ENCODE data around the gene BIN1. TPM values are rescaled to one million over a fixed set of nuclear protein-coding genes. Genes with fewer than 3 reads are reported as not detected.

BIN1 gene
- total RNA-seq, 1 experiment from 2014 or later: 31.8 TPM

- TF ChIP-seq, protein P1, sequence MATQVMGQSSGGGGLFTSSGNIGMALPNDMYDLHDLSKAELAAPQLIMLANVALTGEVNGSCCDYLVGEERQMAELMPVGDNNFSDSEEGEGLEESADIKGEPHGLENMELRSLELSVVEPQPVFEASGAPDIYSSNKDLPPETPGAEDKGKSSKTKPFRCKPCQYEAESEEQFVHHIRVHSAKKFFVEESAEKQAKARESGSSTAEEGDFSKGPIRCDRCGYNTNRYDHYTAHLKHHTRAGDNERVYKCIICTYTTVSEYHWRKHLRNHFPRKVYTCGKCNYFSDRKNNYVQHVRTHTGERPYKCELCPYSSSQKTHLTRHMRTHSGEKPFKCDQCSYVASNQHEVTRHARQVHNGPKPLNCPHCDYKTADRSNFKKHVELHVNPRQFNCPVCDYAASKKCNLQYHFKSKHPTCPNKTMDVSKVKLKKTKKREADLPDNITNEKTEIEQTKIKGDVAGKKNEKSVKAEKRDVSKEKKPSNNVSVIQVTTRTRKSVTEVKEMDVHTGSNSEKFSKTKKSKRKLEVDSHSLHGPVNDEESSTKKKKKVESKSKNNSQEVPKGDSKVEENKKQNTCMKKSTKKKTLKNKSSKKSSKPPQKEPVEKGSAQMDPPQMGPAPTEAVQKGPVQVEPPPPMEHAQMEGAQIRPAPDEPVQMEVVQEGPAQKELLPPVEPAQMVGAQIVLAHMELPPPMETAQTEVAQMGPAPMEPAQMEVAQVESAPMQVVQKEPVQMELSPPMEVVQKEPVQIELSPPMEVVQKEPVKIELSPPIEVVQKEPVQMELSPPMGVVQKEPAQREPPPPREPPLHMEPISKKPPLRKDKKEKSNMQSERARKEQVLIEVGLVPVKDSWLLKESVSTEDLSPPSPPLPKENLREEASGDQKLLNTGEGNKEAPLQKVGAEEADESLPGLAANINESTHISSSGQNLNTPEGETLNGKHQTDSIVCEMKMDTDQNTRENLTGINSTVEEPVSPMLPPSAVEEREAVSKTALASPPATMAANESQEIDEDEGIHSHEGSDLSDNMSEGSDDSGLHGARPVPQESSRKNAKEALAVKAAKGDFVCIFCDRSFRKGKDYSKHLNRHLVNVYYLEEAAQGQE (IDR thresholded peaks at IDR 0.05; ENCODE audit: low read depth): no peak
- TF ChIP-seq EZH2phosphoT487 (IDR thresholded peaks at IDR 0.05; ENCODE audit: borderline replicate concordance) (no peak), SP1 (IDR thresholded peaks at IDR 0.05; ENCODE audit: low read depth) (no peak)
These were observed 8.9 kb downstream of the BIN1 start (continued) for GRCh38 chr2:127097841-127098651.

GRCh38 chr2:127097471-127097765 is 9.5 kb downstream of the BIN1 start:
- DNase-seq (ENCODE audit: low read depth, low spot score): no peak
- no peak overlapping the region for H3K27ac ChIP-seq (ENCODE audit: low read depth, low read length)
- no peak for ATAC-seq
- TF ChIP-seq SP1 (IDR thresholded peaks at IDR 0.05; ENCODE audit: low read depth) (no peak), SRF (IDR thresholded peaks at IDR 0.05; ENCODE audit: low read depth) (no peak), YY1 (IDR thresholded peaks at IDR 0.05; ENCODE audit: extremely low read depth, insufficient replicate concordance, low read depth, low read length) (no peak), ZFX (IDR thresholded peaks at IDR 0.05) (no peak), EZH2phosphoT487 (IDR thresholded peaks at IDR 0.05; ENCODE audit: borderline replicate concordance) (no peak), POLR2A (IDR thresholded peaks at IDR 0.05; ENCODE audit: borderline replicate concordance, extremely low read depth, insufficient read depth, insufficient read length) (no peak), SIN3A (IDR thresholded peaks at IDR 0.05; ENCODE audit: low read depth) (no peak), POLR2AphosphoS5 (IDR thresholded peaks at IDR 0.05; ENCODE audit: low read depth, low read length) (no peak), EGR1 (IDR thresholded peaks at IDR 0.05; ENCODE audit: low read depth) (no peak), JUND (IDR thresholded peaks at IDR 0.05) (no peak), FOSL1 (IDR thresholded peaks at IDR 0.05; ENCODE audit: low read depth) (no peak), RAD21 (IDR thresholded peaks at IDR 0.05; ENCODE audit: low read depth) (no peak), ELF1 (IDR thresholded peaks at IDR 0.05; ENCODE audit: borderline replicate concordance, low read depth) (no peak), CBX3 (IDR thresholded peaks at IDR 0.05; ENCODE audit: low read depth) (no peak), ZNF274 (IDR thresholded peaks at IDR 0.05; ENCODE audit: low read depth, low read length) (no peak), CEBPB (IDR thresholded peaks at IDR 0.05; ENCODE audit: low read depth) (no peak), EZH2 (IDR thresholded peaks at IDR 0.05) (no peak)
- TF ChIP-seq, protein P2, sequence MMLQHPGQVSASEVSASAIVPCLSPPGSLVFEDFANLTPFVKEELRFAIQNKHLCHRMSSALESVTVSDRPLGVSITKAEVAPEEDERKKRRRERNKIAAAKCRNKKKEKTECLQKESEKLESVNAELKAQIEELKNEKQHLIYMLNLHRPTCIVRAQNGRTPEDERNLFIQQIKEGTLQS (IDR thresholded peaks at IDR 0.05): no peak
- TF ChIP-seq, protein P3, sequence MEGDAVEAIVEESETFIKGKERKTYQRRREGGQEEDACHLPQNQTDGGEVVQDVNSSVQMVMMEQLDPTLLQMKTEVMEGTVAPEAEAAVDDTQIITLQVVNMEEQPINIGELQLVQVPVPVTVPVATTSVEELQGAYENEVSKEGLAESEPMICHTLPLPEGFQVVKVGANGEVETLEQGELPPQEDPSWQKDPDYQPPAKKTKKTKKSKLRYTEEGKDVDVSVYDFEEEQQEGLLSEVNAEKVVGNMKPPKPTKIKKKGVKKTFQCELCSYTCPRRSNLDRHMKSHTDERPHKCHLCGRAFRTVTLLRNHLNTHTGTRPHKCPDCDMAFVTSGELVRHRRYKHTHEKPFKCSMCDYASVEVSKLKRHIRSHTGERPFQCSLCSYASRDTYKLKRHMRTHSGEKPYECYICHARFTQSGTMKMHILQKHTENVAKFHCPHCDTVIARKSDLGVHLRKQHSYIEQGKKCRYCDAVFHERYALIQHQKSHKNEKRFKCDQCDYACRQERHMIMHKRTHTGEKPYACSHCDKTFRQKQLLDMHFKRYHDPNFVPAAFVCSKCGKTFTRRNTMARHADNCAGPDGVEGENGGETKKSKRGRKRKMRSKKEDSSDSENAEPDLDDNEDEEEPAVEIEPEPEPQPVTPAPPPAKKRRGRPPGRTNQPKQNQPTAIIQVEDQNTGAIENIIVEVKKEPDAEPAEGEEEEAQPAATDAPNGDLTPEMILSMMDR (IDR thresholded peaks at IDR 0.05 in 2 of 3, conservative IDR thresholded peaks at IDR 0.05 in 1 of 3; ENCODE audit: borderline replicate concordance in 1 of 3, insufficient read depth in 1 of 3, low read depth in 2 of 3, low read length in 2 of 3): no peak
- H3K36me3 ChIP-seq (ENCODE audit: control insufficient read depth in 1 of 2, insufficient read depth in 2 of 2, low read length in 2 of 2): no peaks in the 10 kb centered on the region
- no TSS peak for BruUV-seq (replicated peaks)
- ChIA-PET CTCF (no interaction called here), RAD21 (ENCODE audit: low non-redundant PET in 1 of 2, low total read pairs in 2 of 2, uncharacterized antibody in 2 of 2, unreplicated experiment in 2 of 2) (no interaction called here), POLR2A (no interaction called here)
- no peak overlapping the region for H3K4me3 ChIP-seq (replicated peaks in 1 of 2; ENCODE audit: low read depth in 1 of 2, low read length in 2 of 2)
- H3K4me2 ChIP-seq (ENCODE audit: low read length): no peak overlapping the region
- no peaks in the 10 kb centered on the region for H3K27me3 ChIP-seq (ENCODE audit: insufficient read depth, low read length)
- intact Hi-C loops (cut with micrococcal nuclease): no loop called here
- H2AFZ ChIP-seq (ENCODE audit: low read depth, low read length, poor library complexity, severe bottlenecking): no peak overlapping the region
- peaks cover 40 to 56% of the 10 kb centered on the region in 2 experiments for H3K4me1 ChIP-seq (ENCODE audit: control insufficient read depth in 1 of 2, insufficient read depth in 2 of 2, low read length in 2 of 2)
- H3K9ac ChIP-seq (ENCODE audit: low read length): no peak overlapping the region
- no peaks in the 10 kb centered on the region for H3K9me2 ChIP-seq (ENCODE audit: insufficient read depth)
- no peaks in the 10 kb centered on the region for H4K20me1 ChIP-seq (ENCODE audit: insufficient read depth)
- H3K79me2 ChIP-seq (ENCODE audit: insufficient read depth, low read length): no peaks in the 10 kb centered on the region; the same call in 1 of the 2 replicates
- no peaks in the 10 kb centered on the region for H3K9me3 ChIP-seq (ENCODE audit: control insufficient read depth in 1 of 2, insufficient read depth in 1 of 2, low read depth in 1 of 2, low read length in 2 of 2)
